K562 (cell line): ENCODE data around the gene ZNF362.

Source experiments
- CBFB ChIP-seq: sonication (generic); formaldehyde crosslinking; IDR thresholded peaks from 2 replicates; pipeline ENCODE4 v1.4.0; 2020; ENCODE audit warnings: mild to moderate bottlenecking, missing genetic modification reagents
- CTCF ChIP-seq, 3 experiments: IDR thresholded peaks in 2 of 3; conservative IDR thresholded peaks in 1 of 3; 2 replicates each; pipeline ENCODE4 v1.5.1; 2011 to 2012; ENCODE audit warnings: low read length in 3 of 3, mild to moderate bottlenecking in 3 of 3, control low read depth in 2 of 3, improper control_type of control experiment in 1 of 3, inconsistent platforms in 1 of 3, low read depth in 1 of 3, mixed read lengths in 1 of 3, moderate library complexity in 1 of 3; ENCODE audit not compliant: insufficient read depth in 2 of 3
- ERF ChIP-seq: fragments of 450-650 bp; formaldehyde crosslinking; IDR thresholded peaks from 2 replicates; pipeline ENCODE4 v1.4.0; 2020; ENCODE audit warnings: mild to moderate bottlenecking, mixed read lengths
- ETV1 ChIP-seq: fragments of 450-650 bp; conservative IDR thresholded peaks from 2 replicates; pipeline ENCODE4 v1.6.1; 2016; ENCODE audit warnings: missing genetic modification characterization, control low read depth, low read depth, missing compliant biosample characterization
- ETV5 ChIP-seq: sonication (generic); formaldehyde crosslinking; IDR thresholded peaks from 2 replicates; pipeline ENCODE4 v1.4.0; 2020; ENCODE audit warnings: low read depth, mild to moderate bottlenecking, missing genetic modification reagents
- HNRNPLL ChIP-seq: fragments of 200-400 bp; formaldehyde crosslinking; IDR thresholded peaks from 2 replicates; pipeline ENCODE4 v1.6.1; 2017; ENCODE audit warnings: low read length, low read depth, mild to moderate bottlenecking; ENCODE audit not compliant: poor library complexity, severe bottlenecking
- KDM1A ChIP-seq, 2 experiments: fragments of 450-650 bp; IDR thresholded peaks; 2 replicates each; pipeline ENCODE4 v1.6.1; 2016; ENCODE audit warnings: mild to moderate bottlenecking in 2 of 2
- SRSF9 ChIP-seq: fragments of 200-400 bp; formaldehyde crosslinking; IDR thresholded peaks from 2 replicates; pipeline ENCODE4 v1.6.1; 2017; ENCODE audit warnings: low read depth, low read length, borderline replicate concordance
- ZFP1 ChIP-seq: fragments of 450-650 bp; formaldehyde crosslinking; IDR thresholded peaks from 2 replicates; pipeline ENCODE4 v1.4.0; 2020; ENCODE audit warnings: mild to moderate bottlenecking, mixed read lengths

- TF ChIP-seq ERF (CRISPR knock-in tag) (no peak), ZFP1 (CRISPR knock-in tag) (no peak), CBFB (CRISPR knock-in tag) (no peak), CTCF (IDR thresholded peaks at IDR 0.05 in 2 of 3, conservative IDR thresholded peaks at IDR 0.05 in 1 of 3; ENCODE audit: insufficient read depth in 2 of 3, low read depth in 1 of 3, low read length in 3 of 3) (no peak), HNRNPLL (no peak), KDM1A (IDR thresholded peaks at IDR 0.05) (no peak), ETV5 (CRISPR knock-in tag) (no peak), SRSF9 (no peak), ETV1 (no peak)
Measured at GRCh38 chr1:33273406-33273805, 17.1 kb downstream of the ZNF362 start.
